Articular chondrocyte of knee joint (primary cell): ENCODE measurements around the gene SYNJ1. TPM values are rescaled to one million over a fixed set of nuclear protein-coding genes. Genes with fewer than 3 reads are reported as not detected.

Source experiments
- total RNA-seq: library from RNA; depleted of rRNA; stranded (reverse); fragments of >200 nt; gene quantifications from 2 replicates; pipeline ENCODE4 v1.2.3, GENCODE V29; 2012

SYNJ1 gene, protein sequence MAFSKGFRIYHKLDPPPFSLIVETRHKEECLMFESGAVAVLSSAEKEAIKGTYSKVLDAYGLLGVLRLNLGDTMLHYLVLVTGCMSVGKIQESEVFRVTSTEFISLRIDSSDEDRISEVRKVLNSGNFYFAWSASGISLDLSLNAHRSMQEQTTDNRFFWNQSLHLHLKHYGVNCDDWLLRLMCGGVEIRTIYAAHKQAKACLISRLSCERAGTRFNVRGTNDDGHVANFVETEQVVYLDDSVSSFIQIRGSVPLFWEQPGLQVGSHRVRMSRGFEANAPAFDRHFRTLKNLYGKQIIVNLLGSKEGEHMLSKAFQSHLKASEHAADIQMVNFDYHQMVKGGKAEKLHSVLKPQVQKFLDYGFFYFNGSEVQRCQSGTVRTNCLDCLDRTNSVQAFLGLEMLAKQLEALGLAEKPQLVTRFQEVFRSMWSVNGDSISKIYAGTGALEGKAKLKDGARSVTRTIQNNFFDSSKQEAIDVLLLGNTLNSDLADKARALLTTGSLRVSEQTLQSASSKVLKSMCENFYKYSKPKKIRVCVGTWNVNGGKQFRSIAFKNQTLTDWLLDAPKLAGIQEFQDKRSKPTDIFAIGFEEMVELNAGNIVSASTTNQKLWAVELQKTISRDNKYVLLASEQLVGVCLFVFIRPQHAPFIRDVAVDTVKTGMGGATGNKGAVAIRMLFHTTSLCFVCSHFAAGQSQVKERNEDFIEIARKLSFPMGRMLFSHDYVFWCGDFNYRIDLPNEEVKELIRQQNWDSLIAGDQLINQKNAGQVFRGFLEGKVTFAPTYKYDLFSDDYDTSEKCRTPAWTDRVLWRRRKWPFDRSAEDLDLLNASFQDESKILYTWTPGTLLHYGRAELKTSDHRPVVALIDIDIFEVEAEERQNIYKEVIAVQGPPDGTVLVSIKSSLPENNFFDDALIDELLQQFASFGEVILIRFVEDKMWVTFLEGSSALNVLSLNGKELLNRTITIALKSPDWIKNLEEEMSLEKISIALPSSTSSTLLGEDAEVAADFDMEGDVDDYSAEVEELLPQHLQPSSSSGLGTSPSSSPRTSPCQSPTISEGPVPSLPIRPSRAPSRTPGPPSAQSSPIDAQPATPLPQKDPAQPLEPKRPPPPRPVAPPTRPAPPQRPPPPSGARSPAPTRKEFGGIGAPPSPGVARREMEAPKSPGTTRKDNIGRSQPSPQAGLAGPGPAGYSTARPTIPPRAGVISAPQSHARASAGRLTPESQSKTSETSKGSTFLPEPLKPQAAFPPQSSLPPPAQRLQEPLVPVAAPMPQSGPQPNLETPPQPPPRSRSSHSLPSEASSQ (N-terminal part only)
- 39.9 and 42.6 TPM in 2 replicates for total RNA-seq

GRCh38 chr21:32727687-32728455 lies at the start of gene SYNJ1:
Gene SYNJ1, minus strand, starts transcription at chr21:32728013. Its CDS starts 1,118 bp downstream, at chr21:32726895.

GRCh38 chr21:32612075-32612998 lies 115.5 kb downstream of the SYNJ1 start, which contains the start of gene CFAP298:
Gene CFAP298, minus strand, starts transcription at chr21:32612377. Its CDS starts 134 bp downstream, at chr21:32612243.

GRCh38 chr21:32585042-32585710 lies 142.6 kb downstream of the SYNJ1 start, which contains the start of gene TCP10L:
Gene TCP10L, minus strand, starts transcription at chr21:32585523. Its CDS starts 1,219 bp downstream, at chr21:32584304.

Other genes starting within 250 kb of the SYNJ1 start
- 0.22 and 0.39 TPM in 2 replicates for gene TCP10L, start 142.5 kb downstream of the SYNJ1 start, total RNA-seq
- gene CFAP298, start 115.6 kb downstream of the SYNJ1 start, total RNA-seq, result 16.7 and 17.1 TPM in 2 replicates
- 39.9 and 45.6 TPM in 2 replicates for gene PAXBP1, start 43.7 kb upstream of the SYNJ1 start, total RNA-seq